ENCODE data around the gene SLC27A1.
A peak's percentile ranks its signal among the peaks of the same experiment; 100 is the strongest.

The SLC27A1 gene

DNA sequence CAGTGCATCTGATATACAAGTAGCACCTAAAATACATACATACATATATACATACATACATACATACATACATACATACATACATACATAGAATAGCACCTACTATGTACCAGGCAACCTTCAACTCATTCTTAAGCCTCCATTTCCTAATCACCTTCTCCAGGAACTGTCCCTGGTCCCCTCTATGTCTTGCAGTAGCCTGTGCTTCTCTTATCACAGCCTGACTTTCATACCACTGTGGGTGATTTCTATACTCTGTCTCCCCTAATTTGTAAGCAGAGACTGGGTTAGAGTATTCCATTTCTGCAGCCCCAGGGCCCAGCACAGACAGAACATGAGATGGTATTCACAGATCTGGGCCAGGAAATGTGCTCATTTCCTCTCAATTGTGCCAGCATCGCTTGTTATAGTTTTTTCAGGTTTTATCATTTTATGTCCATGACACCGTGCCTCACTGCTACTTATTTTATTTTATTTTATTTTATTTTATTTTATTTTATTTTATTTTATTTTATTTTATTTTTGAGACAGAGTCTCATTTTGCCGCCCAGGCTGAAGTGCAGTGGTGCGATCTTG lies 70.9 kb downstream of the SLC27A1 start:
- Histone ChIP-seq H3K4me2 (ENCODE audit: low read length, poor library complexity, severe bottlenecking) (no peak overlapping the region), H2BK15ac (ENCODE audit: low read depth, poor library complexity, severe bottlenecking) (no peak overlapping the region), H4K8ac (ENCODE audit: low read length) (no peak overlapping the region), H3K4me1 (ENCODE audit: control insufficient read depth, insufficient read depth, low read depth, low read length) (peaks cover 12% of the 10 kb centered on the region), H2BK120ac (ENCODE audit: low read depth, low read length) (no peak overlapping the region), H3K36me3 (ENCODE audit: control insufficient read depth in 1 of 2, insufficient read depth in 2 of 2, low read depth in 1 of 2, low read length in 2 of 2) (no peaks in the 10 kb centered on the region), H2BK5ac (ENCODE audit: low read depth, low read length, poor library complexity, severe bottlenecking) (no peak overlapping the region), H3K27me3 (ENCODE audit: control insufficient read depth in 1 of 2, insufficient read depth in 1 of 2, low read length in 2 of 2) (peaks cover 15 to 29% of the 10 kb centered on the region in 2 experiments), H3K9ac (ENCODE audit: low read length) (no peak overlapping the region), H3K27ac (ENCODE audit: low read length, poor library complexity, severe bottlenecking) (no peak overlapping the region), H2BK12ac (ENCODE audit: low read length in 2 of 2) (no peak overlapping the region), H3K14ac (ENCODE audit: low read length in 2 of 2) (no peak overlapping the region), H3K9me3 (ENCODE audit: control insufficient read depth, low read length) (peaks cover 2% of the 10 kb centered on the region), H3K79me1 (replicated peaks; ENCODE audit: low read length, poor library complexity, severe bottlenecking) (no peaks in the 10 kb centered on the region), H4K91ac (ENCODE audit: low read length) (no peak overlapping the region), H3K4me3 (ENCODE audit: insufficient read depth in 1 of 2, low read depth in 1 of 2, low read length in 2 of 2) (no peak overlapping the region), H3K4ac (ENCODE audit: low read depth in 1 of 2, low read length in 2 of 2) (no peak overlapping the region), H2AK5ac (ENCODE audit: low read length, severe bottlenecking) (no peak overlapping the region), H3K23ac (ENCODE audit: low read length in 2 of 2) (no peak overlapping the region), H3K18ac (ENCODE audit: low read depth in 1 of 2, low read length in 2 of 2) (no peak overlapping the region), H2AFZ (ENCODE audit: low read depth, low read length) (no peak overlapping the region)
- WGBS, result 91% methylated on average over 3 of the region's 4 CpGs
- no peak for DNase-seq

DNA sequence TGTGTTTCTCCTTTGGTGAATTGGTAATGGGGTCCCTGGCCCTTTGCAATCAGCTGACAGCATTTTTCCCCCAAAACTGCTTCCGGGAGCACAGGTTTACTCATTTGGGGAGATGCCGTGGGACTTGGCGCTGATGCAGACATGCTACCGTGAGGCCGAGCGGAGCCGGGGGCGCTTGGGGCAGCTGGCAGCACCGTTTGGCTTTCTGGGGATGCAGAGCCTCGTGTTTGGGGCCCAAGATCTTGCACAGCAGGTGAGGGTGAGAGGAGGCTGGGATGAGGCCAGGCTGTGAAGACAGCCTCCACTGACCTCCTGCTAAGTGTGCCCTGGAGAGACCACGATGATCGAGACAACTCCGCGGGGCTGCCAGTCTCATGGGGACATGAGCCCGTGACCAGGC lies 71.7 kb downstream of the SLC27A1 start:
- no peak for DNase-seq
- Histone ChIP-seq H3K9ac (ENCODE audit: low read length) (no peak overlapping the region), H2BK15ac (ENCODE audit: low read depth, poor library complexity, severe bottlenecking) (no peak overlapping the region), H3K4ac (ENCODE audit: low read depth in 1 of 2, low read length in 2 of 2) (no peak overlapping the region), H3K79me1 (replicated peaks; ENCODE audit: low read length, poor library complexity, severe bottlenecking) (no peaks in the 10 kb centered on the region), H2BK5ac (ENCODE audit: low read depth, low read length, poor library complexity, severe bottlenecking) (no peak overlapping the region), H2BK120ac (ENCODE audit: low read depth, low read length) (no peak overlapping the region), H3K27ac (ENCODE audit: low read length, poor library complexity, severe bottlenecking) (no peak overlapping the region), H3K18ac (ENCODE audit: low read depth in 1 of 2, low read length in 2 of 2) (no peak overlapping the region), H4K91ac (ENCODE audit: low read length) (no peak overlapping the region), H3K4me1 (ENCODE audit: control insufficient read depth, insufficient read depth, low read depth, low read length) (peaks cover 12% of the 10 kb centered on the region), H2AK5ac (ENCODE audit: low read length, severe bottlenecking) (no peak overlapping the region), H4K8ac (ENCODE audit: low read length) (no peak overlapping the region), H3K4me2 (ENCODE audit: low read length, poor library complexity, severe bottlenecking) (no peak overlapping the region), H3K9me3 (ENCODE audit: control insufficient read depth, low read length) (peaks cover 2% of the 10 kb centered on the region), H2BK12ac (ENCODE audit: low read length in 2 of 2) (no peak overlapping the region), H3K4me3 (ENCODE audit: insufficient read depth in 1 of 2, low read depth in 1 of 2, low read length in 2 of 2) (no peak overlapping the region), H3K27me3 (ENCODE audit: control insufficient read depth in 1 of 2, insufficient read depth in 1 of 2, low read length in 2 of 2) (peaks cover 13 to 26% of the 10 kb centered on the region in 2 experiments), H3K14ac (ENCODE audit: low read length in 2 of 2) (no peak overlapping the region), H3K36me3 (ENCODE audit: control insufficient read depth in 1 of 2, insufficient read depth in 2 of 2, low read depth in 1 of 2, low read length in 2 of 2) (no peaks in the 10 kb centered on the region), H2AFZ (ENCODE audit: low read depth, low read length) (no peak overlapping the region), H3K23ac (ENCODE audit: low read length in 2 of 2) (no peak overlapping the region)
- 88% methylated on average over 15 of the region's 15 CpGs for WGBS

DNA sequence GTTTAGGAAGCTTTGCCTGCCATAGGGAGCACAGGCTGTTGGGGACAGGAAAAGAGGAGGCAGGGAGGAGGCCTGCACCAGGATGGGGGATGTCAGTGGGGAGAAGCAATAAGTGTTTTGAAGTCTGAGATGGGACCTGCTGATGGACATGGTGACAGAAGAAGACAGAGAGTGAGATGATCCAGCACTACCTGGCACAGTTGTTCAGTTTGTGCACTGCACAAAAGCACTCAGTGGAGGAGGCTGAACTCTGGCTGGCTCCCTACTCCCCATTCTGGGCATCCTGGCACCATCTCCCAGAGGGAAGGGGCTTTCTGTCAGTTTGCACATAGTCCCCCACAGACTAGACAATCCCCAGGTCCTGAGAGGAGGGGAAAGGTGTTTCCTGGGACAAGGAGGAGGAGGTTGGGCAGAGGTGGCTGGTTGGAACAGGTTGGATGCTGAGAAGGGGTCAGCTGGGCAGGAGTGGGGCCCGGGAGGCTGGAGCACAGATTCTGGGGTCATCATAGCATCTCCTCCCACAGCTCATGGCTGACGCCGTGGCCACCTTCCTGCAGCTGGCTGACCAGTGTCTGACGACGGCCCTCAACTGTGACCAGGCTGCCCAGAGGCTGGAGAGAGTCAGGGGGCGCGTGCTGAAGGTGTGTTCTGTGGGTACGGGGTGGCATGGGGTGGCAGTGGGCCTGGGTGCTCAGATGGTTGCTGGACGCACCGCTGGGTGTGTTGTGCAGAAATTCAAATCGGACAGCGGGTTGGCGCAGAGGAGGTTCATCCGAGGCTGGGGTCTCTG lies 72.7 kb downstream of the SLC27A1 start:
- Histone ChIP-seq H3K27ac (ENCODE audit: low read length, poor library complexity, severe bottlenecking) (no peak overlapping the region), H2AFZ (ENCODE audit: low read depth, low read length) (no peak overlapping the region), H2AK5ac (ENCODE audit: low read length, severe bottlenecking) (no peak overlapping the region), H3K4me1 (ENCODE audit: control insufficient read depth, insufficient read depth, low read depth, low read length) (peaks cover 12% of the 10 kb centered on the region), H4K91ac (ENCODE audit: low read length) (no peak overlapping the region), H3K9ac (ENCODE audit: low read length) (no peak overlapping the region), H3K79me1 (replicated peaks; ENCODE audit: low read length, poor library complexity, severe bottlenecking) (no peaks in the 10 kb centered on the region), H4K8ac (ENCODE audit: low read length) (no peak overlapping the region), H3K4me2 (ENCODE audit: low read length, poor library complexity, severe bottlenecking) (no peak overlapping the region), H3K18ac (ENCODE audit: low read depth in 1 of 2, low read length in 2 of 2) (no peak overlapping the region), H3K27me3 (ENCODE audit: control insufficient read depth in 1 of 2, insufficient read depth in 1 of 2, low read length in 2 of 2) (peaks cover 8 to 18% of the 10 kb centered on the region in 2 experiments), H3K14ac (ENCODE audit: low read length in 2 of 2) (peak overlapping the region in 1 of 2 experiments; percentile 4), H2BK120ac (ENCODE audit: low read depth, low read length) (no peak overlapping the region), H3K4me3 (ENCODE audit: insufficient read depth in 1 of 2, low read depth in 1 of 2, low read length in 2 of 2) (no peak overlapping the region), H3K9me3 (ENCODE audit: control insufficient read depth, low read length) (peaks cover 2% of the 10 kb centered on the region), H2BK5ac (ENCODE audit: low read depth, low read length, poor library complexity, severe bottlenecking) (no peak overlapping the region), H2BK12ac (ENCODE audit: low read length in 2 of 2) (no peak overlapping the region), H3K36me3 (ENCODE audit: control insufficient read depth in 1 of 2, insufficient read depth in 2 of 2, low read depth in 1 of 2, low read length in 2 of 2) (no peaks in the 10 kb centered on the region), H3K23ac (ENCODE audit: low read length in 2 of 2) (no peak overlapping the region), H2BK15ac (ENCODE audit: low read depth, poor library complexity, severe bottlenecking) (no peak overlapping the region), H3K4ac (ENCODE audit: low read depth in 1 of 2, low read length in 2 of 2) (no peak overlapping the region)
- 85% methylated on average over 14 of the region's 14 CpGs for WGBS
- no peak for DNase-seq

DNA sequence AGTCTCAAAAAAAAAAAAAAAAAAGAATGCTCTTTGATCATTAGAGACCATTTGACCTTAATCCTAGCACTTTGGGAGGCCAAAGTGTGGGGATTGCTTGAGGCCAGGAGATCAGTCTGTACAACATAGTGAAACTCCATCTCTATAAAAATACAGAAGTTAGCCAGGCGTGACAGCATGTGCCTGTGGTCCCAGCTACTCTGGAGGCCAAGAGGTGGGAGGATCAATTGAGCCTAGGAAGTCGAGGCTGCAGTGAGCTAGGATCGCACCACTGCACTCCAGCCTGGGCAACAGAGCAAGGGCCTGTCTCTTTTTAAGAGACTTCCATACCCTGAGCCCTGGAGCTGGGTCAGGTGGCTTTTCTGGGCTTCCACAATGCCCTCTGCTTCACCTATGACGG lies 73.7 kb downstream of the SLC27A1 start:
- Histone ChIP-seq H3K4me3 (ENCODE audit: insufficient read depth in 1 of 2, low read depth in 1 of 2, low read length in 2 of 2) (no peak overlapping the region), H2BK5ac (ENCODE audit: low read depth, low read length, poor library complexity, severe bottlenecking) (no peak overlapping the region), H3K18ac (ENCODE audit: low read depth in 1 of 2, low read length in 2 of 2) (no peak overlapping the region), H3K9ac (ENCODE audit: low read length) (no peak overlapping the region), H2AFZ (ENCODE audit: low read depth, low read length) (no peak overlapping the region), H3K27ac (ENCODE audit: low read length, poor library complexity, severe bottlenecking) (no peak overlapping the region), H4K8ac (ENCODE audit: low read length) (no peak overlapping the region), H3K4ac (ENCODE audit: low read depth in 1 of 2, low read length in 2 of 2) (no peak overlapping the region), H3K27me3 (ENCODE audit: control insufficient read depth in 1 of 2, insufficient read depth in 1 of 2, low read length in 2 of 2) (peaks cover under 1 to 11% of the 10 kb centered on the region in 2 experiments), H3K14ac (ENCODE audit: low read length in 2 of 2) (no peak overlapping the region), H3K36me3 (ENCODE audit: control insufficient read depth in 1 of 2, insufficient read depth in 2 of 2, low read depth in 1 of 2, low read length in 2 of 2) (no peaks in the 10 kb centered on the region), H4K91ac (ENCODE audit: low read length) (no peak overlapping the region), H2BK12ac (ENCODE audit: low read length in 2 of 2) (no peak overlapping the region), H3K23ac (ENCODE audit: low read length in 2 of 2) (no peak overlapping the region), H2AK5ac (ENCODE audit: low read length, severe bottlenecking) (no peak overlapping the region), H2BK120ac (ENCODE audit: low read depth, low read length) (no peak overlapping the region), H3K9me3 (ENCODE audit: control insufficient read depth, low read length) (peaks cover 2% of the 10 kb centered on the region), H3K4me2 (ENCODE audit: low read length, poor library complexity, severe bottlenecking) (no peak overlapping the region), H3K4me1 (ENCODE audit: control insufficient read depth, insufficient read depth, low read depth, low read length) (peaks cover 9% of the 10 kb centered on the region), H2BK15ac (ENCODE audit: low read depth, poor library complexity, severe bottlenecking) (no peak overlapping the region), H3K79me1 (replicated peaks; ENCODE audit: low read length, poor library complexity, severe bottlenecking) (no peaks in the 10 kb centered on the region)
- no peak for DNase-seq
- 76% methylated on average over 4 of the region's 4 CpGs for WGBS
